Large intestine (tissue), 3 donors: ENCODE data around the gene NPIPB8. TPM values are rescaled to one million over a fixed set of nuclear protein-coding genes. Genes with fewer than 3 reads are reported as not detected.
"Not testable (repeated sequence)": the region's sequence is repeated elsewhere in the genome, so short reads cannot be mapped to it uniquely, and the experiment has no call there.

Experiments used
- DNase-seq, 2 donors: peaks; one replicate each; pipeline versions ENCODE4 v3.0.0 to v3.0.0-alpha.2; 2013
- H3K27ac ChIP-seq: one replicate; pipeline ENCODE4 v1.5.1; 2013; ENCODE audit warnings: low read length
- H3K27me3 ChIP-seq: 2 replicates; pipeline ENCODE4 v1.6.1; 2013; ENCODE audit warnings: low read length; ENCODE audit not compliant: control insufficient read depth, insufficient read depth
- H3K36me3 ChIP-seq: 2 replicates; pipeline ENCODE4 v1.6.1; 2013; ENCODE audit warnings: low read length; ENCODE audit not compliant: control insufficient read depth, insufficient read depth
- H3K4me1 ChIP-seq: one replicate; pipeline ENCODE4 v1.6.1; 2013; ENCODE audit warnings: low read length; ENCODE audit not compliant: control insufficient read depth, insufficient read depth
- H3K4me3 ChIP-seq: one replicate; pipeline ENCODE4 v1.5.1; 2013; ENCODE audit warnings: low read length
- H3K9me3 ChIP-seq: one replicate; pipeline ENCODE4 v1.6.1; 2013; ENCODE audit warnings: mild to moderate bottlenecking, low read depth, low read length, moderate library complexity; ENCODE audit not compliant: control insufficient read depth
- WGBS: methylation state at CpG from one replicate; pipeline ENCODE4 v1.1.5; 2013; ENCODE audit warnings: low lambda C conversion rate; ENCODE audit not compliant: insufficient coverage; 5-methylcytosine and 5-hydroxymethylcytosine counted together
- polyA plus RNA-seq: library from polyadenylated mRNA; unstranded; fragments of 120-200 nt; gene quantifications from one replicate; pipeline ENCODE4 v1.2.1, GENCODE V29; 2013

The NPIPB8 gene
- polyA plus RNA-seq, 1 donor = 2.5 TPM

- not testable (repeated sequence) for H3K27me3 ChIP-seq, H3K4me1 ChIP-seq, H3K4me3 ChIP-seq, H3K36me3 ChIP-seq, DNase-seq, H3K9me3 ChIP-seq, H3K27ac ChIP-seq
- WGBS = no CpG with 5 or more reads among the region's 11 CpGs
These were observed 55.5 kb downstream of the NPIPB8 start for GRCh38 chr16:28693257-28693950.

- no CpG with 5 or more reads among the region's 9 CpGs for WGBS
- H3K27me3 ChIP-seq, DNase-seq, H3K9me3 ChIP-seq, H3K27ac ChIP-seq, H3K4me3 ChIP-seq, H3K4me1 ChIP-seq, H3K36me3 ChIP-seq: not testable (repeated sequence)
These were observed 61.9 kb downstream of the NPIPB8 start for GRCh38 chr16:28699792-28700191.

GRCh38 chr16:28700349-28700748 lies 62.5 kb downstream of the NPIPB8 start:
- H3K27me3 ChIP-seq, H3K27ac ChIP-seq, H3K4me3 ChIP-seq, H3K9me3 ChIP-seq, H3K36me3 ChIP-seq, H3K4me1 ChIP-seq, DNase-seq: not testable (repeated sequence)
- WGBS = no CpG with 5 or more reads among the region's 19 CpGs

GRCh38 chr16:28701384-28701783 lies 63.5 kb downstream of the NPIPB8 start:
- not testable (repeated sequence) for H3K4me1 ChIP-seq, H3K9me3 ChIP-seq, H3K27ac ChIP-seq, H3K36me3 ChIP-seq, H3K27me3 ChIP-seq, H3K4me3 ChIP-seq, DNase-seq
- WGBS = no CpG with 5 or more reads among the region's 8 CpGs

GRCh38 chr16:28704246-28704645 lies 66.4 kb downstream of the NPIPB8 start:
- H3K36me3 ChIP-seq, H3K27me3 ChIP-seq, DNase-seq, H3K4me1 ChIP-seq, H3K9me3 ChIP-seq, H3K4me3 ChIP-seq, H3K27ac ChIP-seq: not testable (repeated sequence)
- WGBS = no CpG with 5 or more reads among the region's 7 CpGs

Other genes starting within 250 kb of the NPIPB8 start
- gene EIF3CL, start 234.2 kb upstream of the NPIPB8 start, polyA plus RNA-seq = 73.4 TPM
- gene NPIPB7, start 165.7 kb upstream of the NPIPB8 start, polyA plus RNA-seq = 0.48 TPM
- gene CLN3, start 146.0 kb upstream of the NPIPB8 start, polyA plus RNA-seq = 51.9 TPM
- 8.2 TPM for gene APOBR, start 143.4 kb upstream of the NPIPB8 start, polyA plus RNA-seq
- gene IL27, start 131.2 kb upstream of the NPIPB8 start, polyA plus RNA-seq = 0.21 TPM
- gene NUPR1, start 99.1 kb upstream of the NPIPB8 start, polyA plus RNA-seq = 16.0 TPM
- 24.8 TPM for gene SGF29, start 84.1 kb upstream of the NPIPB8 start, polyA plus RNA-seq
- gene SULT1A2, start 41.0 kb upstream of the NPIPB8 start, polyA plus RNA-seq = 5.7 TPM
- 67.5 TPM for gene SULT1A1, start 28.0 kb upstream of the NPIPB8 start, polyA plus RNA-seq
- gene EIF3C, start 73.4 kb downstream of the NPIPB8 start, polyA plus RNA-seq = 397 TPM
- 4.4 TPM for gene NPIPB9, start 113.7 kb downstream of the NPIPB8 start, polyA plus RNA-seq
- gene ATXN2L, start 184.9 kb downstream of the NPIPB8 start, polyA plus RNA-seq = 130 TPM
- gene TUFM, start 208.3 kb downstream of the NPIPB8 start, polyA plus RNA-seq = 157 TPM
- 81.0 TPM for gene SH2B1, start 225.8 kb downstream of the NPIPB8 start, polyA plus RNA-seq
- gene ATP2A1, start 240.4 kb downstream of the NPIPB8 start, polyA plus RNA-seq = 4.1 TPM